Gastrocnemius medialis (tissue), 4 donors: ENCODE data around the gene TUBB4B. TPM values are rescaled to one million over a fixed set of nuclear protein-coding genes. Genes with fewer than 3 reads are reported as not detected.
A peak's percentile ranks its signal among the peaks of the same experiment; 100 is the strongest.

Experiments
- ATAC-seq, 2 donors: fragments of 150-250 bp; one replicate each; pipeline ENCODE4 v1.9.1; 2016
- DNase-seq, 2 donors: peaks; one replicate each; pipeline ENCODE4 v3.0.0-alpha.2; 2019
- H3K27ac ChIP-seq, 4 donors: fragments of 200-600 bp; sonication (generic); 1 replicate in 1 of 4; 2 replicates in 3 of 4; pipeline ENCODE4 v1.5.1; 2016 to 2018; ENCODE audit warnings: mild to moderate bottlenecking in 2 of 4, moderate library complexity in 1 of 4
- H3K27me3 ChIP-seq, 3 donors: fragments of 200-600 bp; sonication (generic) in 2 of 3; 1 replicate in 1 of 3; 2 replicates in 2 of 3; pipeline versions ENCODE4 v1.5.1 to v1.6.0; 2016 to 2019; ENCODE audit warnings: mild to moderate bottlenecking in 1 of 3, moderate library complexity in 1 of 3
- H3K36me3 ChIP-seq, 2 donors: fragments of 200-600 bp; sonication (generic) in 1 of 2; one replicate each; pipeline ENCODE4 v1.5.1; 2017 to 2018
- H3K4me1 ChIP-seq, 2 donors: fragments of 200-600 bp; sonication (generic) in 1 of 2; one replicate each; pipeline ENCODE4 v1.5.1; 2016 to 2017; ENCODE audit warnings: mild to moderate bottlenecking in 2 of 2
- H3K4me3 ChIP-seq, 4 donors: fragments of 200-600 bp; sonication (generic) in 3 of 4; 1 replicate in 1 of 4; 2 replicates in 3 of 4; pipeline ENCODE4 v1.5.1; 2016 to 2019; ENCODE audit warnings: mild to moderate bottlenecking in 2 of 4
- H3K9me3 ChIP-seq, 3 donors: fragments of 200-600 bp; sonication (generic) in 2 of 3; 1 replicate in 1 of 3; 2 replicates in 2 of 3; pipeline ENCODE4 v1.5.1; 2016 to 2019
- CTCF ChIP-seq, 5 experiments: fragments of 450-650 bp in 3 of 5; fragments of 200-600 bp in 2 of 5; sonication (generic) in 2 of 5; IDR thresholded peaks in 4 of 5; conservative IDR thresholded peaks in 1 of 5; 1 replicate in 4 of 5; 2 replicates in 1 of 5; pipeline ENCODE4 v1.5.1; 2016 to 2019; ENCODE audit warnings: antibody characterized with exemption in 5 of 5, mild to moderate bottlenecking in 3 of 5, moderate library complexity in 3 of 5
- POLR2A ChIP-seq, 2 donors: fragments of 450-650 bp; IDR thresholded peaks; one replicate each; pipeline ENCODE4 v1.6.1; 2017; ENCODE audit warnings: antibody characterized with exemption in 2 of 2, mild to moderate bottlenecking in 2 of 2, moderate library complexity in 2 of 2
- in situ Hi-C, 4 donors: fragments of 200-750 bp; cut with MboI; loops; one replicate each; pipeline versions ENCODE4 v1.15.0 to v1.8.0; 2017; ENCODE audit warnings: low sequenced_read_pairs in 4 of 4
- intact Hi-C: fragments of 100-400 bp; cut with DNase I; formaldehyde crosslinking; loops from one replicate; pipeline ENCODE4 v1.15.1; 2023; ENCODE audit warnings: low total_unique reads
- total RNA-seq, 4 donors: library from RNA; depleted of rRNA; stranded (reverse); fragments of >200 nt; gene quantifications; one replicate each; pipeline versions ENCODE4 v1.1.0 to v1.2.3, GENCODE V29; 2016

The TUBB4B gene
- total RNA-seq, 4 donors from 2014 or later: 222 to 495 (median 363) TPM

DNA sequence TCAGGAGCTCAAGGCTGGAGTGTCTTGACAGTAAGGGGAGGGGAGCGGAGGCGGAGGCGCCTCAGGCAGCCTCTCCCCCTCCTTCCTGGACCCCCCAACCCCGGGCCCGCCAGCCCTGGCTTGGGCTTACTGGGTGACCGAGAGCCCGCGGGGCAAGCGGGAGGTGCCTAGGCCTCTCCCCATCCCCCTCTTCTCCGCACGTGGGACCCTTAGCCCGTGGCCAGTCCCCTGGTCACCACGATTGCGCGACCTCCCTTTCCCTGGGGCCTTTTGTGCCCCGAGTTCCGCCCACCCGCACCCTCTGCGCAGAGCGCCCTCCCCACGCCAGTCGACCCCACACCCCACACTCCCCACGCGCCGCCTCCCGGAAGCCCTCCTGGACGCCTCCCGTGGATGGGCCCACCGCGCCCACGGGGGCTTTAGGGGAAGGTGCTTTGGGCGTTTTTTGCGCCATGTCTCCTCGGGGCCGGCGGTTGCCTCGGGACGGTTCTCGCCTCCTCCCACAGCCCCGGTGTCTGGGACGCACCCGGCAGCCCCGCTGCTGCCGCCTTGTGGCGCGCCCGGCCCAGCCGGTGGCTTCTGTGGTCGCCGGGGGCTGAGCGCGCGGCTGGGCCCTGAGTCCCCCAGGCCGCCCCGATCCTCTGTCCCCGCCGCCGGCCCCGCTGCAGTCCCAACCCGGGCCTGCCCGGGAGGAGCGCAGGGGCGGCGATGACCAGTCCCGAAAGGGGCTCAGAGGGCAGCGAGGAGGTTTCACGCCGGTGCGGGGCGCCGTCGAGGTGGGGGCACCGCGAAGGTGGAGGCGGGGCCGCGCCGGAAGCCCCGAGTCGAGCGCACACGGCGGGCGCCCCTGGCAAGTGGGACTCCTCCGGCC, 39.6 kb downstream of the TUBB4B start:
- peak in 4 of 5 experiments; percentile 25 to 46 (median 40) for TF ChIP-seq CTCF (IDR thresholded peaks at IDR 0.05 in 4 of 5, conservative IDR thresholded peaks at IDR 0.05 in 1 of 5)
- TF ChIP-seq POLR2A (IDR thresholded peaks at IDR 0.05): no peak
- H3K27me3 ChIP-seq: peaks cover 20 to 58% (median 25%) of the 10 kb centered on the region in 3 donors
- H3K9me3 ChIP-seq: no peaks in the 10 kb centered on the region
- in situ Hi-C loops: loop anchor here in 3 of 4 donors (25.0 kb wide), 1 partner anchor 132 kb away; the partner anchor contains the start of genes EXD3 (in 3 of the 3) and NOXA1 (in 3 of the 3)
- H3K4me3 ChIP-seq: no peak overlapping the region
- no peaks in the 10 kb centered on the region for H3K36me3 ChIP-seq
- H3K27ac ChIP-seq: no peak overlapping the region
- ATAC-seq (no peak), DNase-seq (no peak)
- intact Hi-C loops: no loop called here
- H3K4me1 ChIP-seq: peaks cover 15 to 17% of the 10 kb centered on the region in 2 donors

DNA sequence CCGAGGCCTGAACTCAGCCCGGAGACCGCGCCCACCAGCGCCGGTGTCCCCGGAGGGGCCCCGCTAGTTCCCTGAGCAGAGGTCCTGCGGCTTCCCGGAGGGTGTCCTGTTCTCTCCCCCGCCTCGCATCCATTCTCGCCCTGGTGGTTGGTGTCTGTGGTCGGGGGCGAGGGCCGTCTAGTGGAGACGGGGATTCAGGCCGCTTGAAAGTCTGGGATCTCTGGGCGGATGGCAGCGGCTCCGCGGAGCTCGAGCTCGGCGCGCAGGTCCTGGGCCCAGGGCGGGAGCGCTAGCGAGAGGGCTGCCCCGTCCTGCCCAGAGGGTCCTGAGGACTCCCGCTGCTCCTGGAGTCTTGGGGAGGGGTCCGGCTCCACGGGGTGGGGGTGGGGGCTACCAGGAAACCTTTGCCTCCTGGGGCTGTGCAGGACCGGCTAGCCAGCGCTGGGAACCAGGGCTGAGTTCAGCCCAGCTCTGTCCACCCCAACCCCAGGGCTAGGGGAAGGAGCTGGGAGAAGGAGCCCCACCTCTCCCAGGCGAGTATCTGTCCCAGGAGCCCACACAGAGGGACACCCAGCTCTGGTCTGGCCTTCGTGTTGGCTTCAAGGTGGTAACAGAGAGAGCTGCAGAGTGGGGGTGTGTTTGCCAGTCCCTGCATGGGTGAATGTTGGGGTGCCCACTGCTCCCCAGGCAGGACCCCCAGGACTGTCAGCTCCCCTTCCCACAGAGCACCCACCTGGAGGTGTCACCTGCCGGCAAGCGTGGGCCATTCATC, 40.4 kb downstream of the TUBB4B start:
- DNase-seq: no peak
- peaks cover 6 to 8% of the 10 kb centered on the region in 2 donors for H3K4me1 ChIP-seq
- peaks cover 20 to 56% (median 25%) of the 10 kb centered on the region in 3 donors for H3K27me3 ChIP-seq
- in situ Hi-C loops: loop anchor here in 3 of 4 donors (25.0 kb wide), 1 partner anchor 131 kb away; the partner anchor contains the start of genes EXD3 (in 3 of the 3) and NOXA1 (in 3 of the 3)
- no peak overlapping the region for H3K27ac ChIP-seq
- H3K9me3 ChIP-seq: no peaks in the 10 kb centered on the region
- ATAC-seq: no peak
- intact Hi-C loops: no loop called here
- H3K36me3 ChIP-seq: no peaks in the 10 kb centered on the region
- TF ChIP-seq POLR2A (IDR thresholded peaks at IDR 0.05) (no peak), CTCF (IDR thresholded peaks at IDR 0.05 in 4 of 5, conservative IDR thresholded peaks at IDR 0.05 in 1 of 5) (no peak)
- H3K4me3 ChIP-seq: no peak overlapping the region

- Histone ChIP-seq H3K27ac (no peak overlapping the region), H3K4me1 (no peaks in the 10 kb centered on the region), H3K4me3 (no peak overlapping the region), H3K9me3 (no peaks in the 10 kb centered on the region), H3K36me3 (no peaks in the 10 kb centered on the region), H3K27me3 (peaks cover 0 to 18% (median 13%) of the 10 kb centered on the region in 3 donors)
- TF ChIP-seq CTCF (IDR thresholded peaks at IDR 0.05 in 4 of 5, conservative IDR thresholded peaks at IDR 0.05 in 1 of 5) (peak in 3 of 5 experiments; percentile 37 to 52 (median 42)), POLR2A (IDR thresholded peaks at IDR 0.05) (no peak)
- intact Hi-C loops: no loop called here
- ATAC-seq (peak; percentile 47 to 58), DNase-seq (no peak)
- in situ Hi-C loops: loop anchor here in 3 of 4 donors (25.0 kb wide), 1 partner anchor 125 kb away; the partner anchor contains the start of genes EXD3 (in 3 of the 3) and NOXA1 (in 3 of the 3)
These were observed 45.9 kb downstream of the TUBB4B start for GRCh38 chr9:137286975-137287383.

GRCh38 chr9:137293094-137293481, 52.0 kb downstream of the TUBB4B start:
- no peak for DNase-seq

More at GRCh38 chr9:137293094-137293481, 52.0 kb downstream of the TUBB4B start:
- peaks cover 0 to 5% of the 10 kb centered on the region in 2 donors for H3K4me1 ChIP-seq
- peaks cover 43 to 48% (median 48%) of the 10 kb centered on the region in 3 donors for H3K27me3 ChIP-seq
- H3K27ac ChIP-seq: no peak overlapping the region
- H3K9me3 ChIP-seq: no peaks in the 10 kb centered on the region
- intact Hi-C loops (no loop called here), in situ Hi-C loops (loop anchor here (10.0 to 25.0 kb wide), 2 partner anchors 112 to 119 kb away; partner anchors contain the start of genes EXD3 (in 3 of the 4) and NOXA1 (in 3 of the 4))
- no peak overlapping the region for H3K4me3 ChIP-seq
- no peaks in the 10 kb centered on the region for H3K36me3 ChIP-seq
- TF ChIP-seq POLR2A (IDR thresholded peaks at IDR 0.05) (no peak), CTCF (IDR thresholded peaks at IDR 0.05 in 4 of 5, conservative IDR thresholded peaks at IDR 0.05 in 1 of 5) (no peak)
- no peak for ATAC-seq

Other genes starting within 250 kb of the TUBB4B start
- gene PAXX, start 248.9 kb upstream of the TUBB4B start, total RNA-seq: 10 to 100 TPM; 10.8 to 15.6 (median 14.6) TPM
- under 1 TPM in 1 of 4 donors, not detected in 3; 0.36 TPM for gene CLIC3, start 244.7 kb upstream of the TUBB4B start, total RNA-seq
- 10 to 100 TPM; 14.1 to 20.0 (median 16.7) TPM for gene ABCA2, start 213.1 kb upstream of the TUBB4B start, total RNA-seq
- not detected for gene FUT7, start 209.2 kb upstream of the TUBB4B start, total RNA-seq
- gene NPDC1, start 195.1 kb upstream of the TUBB4B start, total RNA-seq: 10 to 100 TPM; 11.3 to 22.3 (median 19.0) TPM
- gene ENTPD2, start 187.2 kb upstream of the TUBB4B start, total RNA-seq: under 1 TPM in 2 of 4 donors, not detected in 2; 0.22 to 0.55 TPM
- under 1 TPM in 3 of 4 donors, not detected in 1; 0.16 to 0.24 (median 0.17) TPM for gene SAPCD2, start 170.7 kb upstream of the TUBB4B start, total RNA-seq
- 1 to 10 TPM in 2 of 4 donors, under 1 TPM in 2; 0.49 to 2.5 (median 1.5) TPM for gene UAP1L1, start 163.8 kb upstream of the TUBB4B start, total RNA-seq
- gene MAN1B1, start 154.3 kb upstream of the TUBB4B start, total RNA-seq: 10 to 100 TPM; 15.9 to 31.9 (median 21.1) TPM
- gene DPP7, start 126.6 kb upstream of the TUBB4B start, total RNA-seq: 10 to 100 TPM; 36.9 to 63.1 (median 55.9) TPM
- gene GRIN1, start 102.1 kb upstream of the TUBB4B start, total RNA-seq: not detected
- not detected for gene LRRC26, start 71.2 kb upstream of the TUBB4B start, total RNA-seq
- not detected for gene TMEM210, start 69.2 kb upstream of the TUBB4B start, total RNA-seq
- gene ANAPC2, start 52.7 kb upstream of the TUBB4B start, total RNA-seq: 10 to 100 TPM; 10.2 to 12.4 (median 10.8) TPM
- gene SSNA1, start 52.6 kb upstream of the TUBB4B start, total RNA-seq: 100 to 1,000 TPM in 2 of 4 donors, 10 to 100 TPM in 2; 73.3 to 164 (median 94.4) TPM
- gene TPRN, start 40.5 kb upstream of the TUBB4B start, total RNA-seq: 10 to 100 TPM in 1 of 4 donors, 1 to 10 TPM in 3; 3.4 to 10.2 (median 6.3) TPM
- gene TMEM203, start 35.6 kb upstream of the TUBB4B start, total RNA-seq: 10 to 100 TPM; 24.7 to 45.9 (median 32.0) TPM
- 1 to 10 TPM; 2.4 to 5.0 (median 4.1) TPM for gene NDOR1, start 35.6 kb upstream of the TUBB4B start, total RNA-seq
- gene RNF208, start 19.0 kb upstream of the TUBB4B start, total RNA-seq: 1 to 10 TPM; 1.1 to 6.5 (median 1.5) TPM
- gene CYSRT1, start 16.1 kb upstream of the TUBB4B start, total RNA-seq: under 1 TPM in 1 of 4 donors, not detected in 3; 0.42 TPM
- gene RNF224, start 13.8 kb upstream of the TUBB4B start, total RNA-seq: not detected
- not detected for gene SLC34A3, start 10.4 kb upstream of the TUBB4B start, total RNA-seq
- not detected for gene STPG3, start 10.0 kb downstream of the TUBB4B start, total RNA-seq
- gene NELFB, start 14.0 kb downstream of the TUBB4B start, total RNA-seq: 10 to 100 TPM; 21.6 to 61.5 (median 39.4) TPM
- 1 to 10 TPM; 1.2 to 2.8 (median 1.7) TPM for gene TOR4A, start 36.4 kb downstream of the TUBB4B start, total RNA-seq
- gene NRARP, start 61.0 kb downstream of the TUBB4B start, total RNA-seq: 1 to 10 TPM; 1.9 to 5.4 (median 3.4) TPM
- 10 to 100 TPM in 1 of 4 donors, 1 to 10 TPM in 3; 4.8 to 12.5 (median 6.4) TPM for gene EXD3, start 181.9 kb downstream of the TUBB4B start, total RNA-seq
- 1 to 10 TPM in 3 of 4 donors, under 1 TPM in 1; 0.41 to 2.5 (median 1.8) TPM for gene NOXA1, start 182.1 kb downstream of the TUBB4B start, total RNA-seq
- under 1 TPM in 1 of 4 donors, not detected in 3; 0.23 TPM for gene ENTPD8, start 200.1 kb downstream of the TUBB4B start, total RNA-seq
- 1 to 10 TPM; 4.4 to 8.4 (median 7.1) TPM for gene NSMF, start 218.0 kb downstream of the TUBB4B start, total RNA-seq